GM19193 (cell line): ENCODE measurements around the gene VAC14.

Experiments used
- POLR2A ChIP-seq: IDR thresholded peaks from 4 replicates; pipeline ENCODE4 v1.6.1; 2011; ENCODE audit not compliant: insufficient read depth, insufficient read length; ENCODE audit errors: extremely low read depth

The VAC14 gene

DNA sequence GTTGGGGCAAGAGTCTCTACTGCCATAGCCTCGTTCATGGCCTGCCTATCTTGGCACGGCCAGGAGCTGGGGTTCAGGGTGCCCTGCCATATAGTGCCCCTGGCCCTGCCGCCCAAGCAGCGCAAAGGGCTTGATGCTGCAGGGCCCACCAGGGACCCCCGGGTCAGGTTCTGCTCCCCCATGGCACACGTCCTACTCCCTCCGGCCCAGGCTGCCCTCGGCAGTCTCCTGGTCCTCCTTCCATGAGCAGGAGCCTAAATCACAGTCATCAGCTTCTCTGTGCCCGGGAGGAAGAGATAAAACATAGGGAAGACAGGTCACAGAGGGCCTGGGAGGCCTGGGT is 59.2 kb downstream of the VAC14 start:
- no peak for TF ChIP-seq POLR2A

GRCh38 chr16:70740914-70741782 is 59.8 kb downstream of the VAC14 start:
- TF ChIP-seq POLR2A = no peak

DNA sequence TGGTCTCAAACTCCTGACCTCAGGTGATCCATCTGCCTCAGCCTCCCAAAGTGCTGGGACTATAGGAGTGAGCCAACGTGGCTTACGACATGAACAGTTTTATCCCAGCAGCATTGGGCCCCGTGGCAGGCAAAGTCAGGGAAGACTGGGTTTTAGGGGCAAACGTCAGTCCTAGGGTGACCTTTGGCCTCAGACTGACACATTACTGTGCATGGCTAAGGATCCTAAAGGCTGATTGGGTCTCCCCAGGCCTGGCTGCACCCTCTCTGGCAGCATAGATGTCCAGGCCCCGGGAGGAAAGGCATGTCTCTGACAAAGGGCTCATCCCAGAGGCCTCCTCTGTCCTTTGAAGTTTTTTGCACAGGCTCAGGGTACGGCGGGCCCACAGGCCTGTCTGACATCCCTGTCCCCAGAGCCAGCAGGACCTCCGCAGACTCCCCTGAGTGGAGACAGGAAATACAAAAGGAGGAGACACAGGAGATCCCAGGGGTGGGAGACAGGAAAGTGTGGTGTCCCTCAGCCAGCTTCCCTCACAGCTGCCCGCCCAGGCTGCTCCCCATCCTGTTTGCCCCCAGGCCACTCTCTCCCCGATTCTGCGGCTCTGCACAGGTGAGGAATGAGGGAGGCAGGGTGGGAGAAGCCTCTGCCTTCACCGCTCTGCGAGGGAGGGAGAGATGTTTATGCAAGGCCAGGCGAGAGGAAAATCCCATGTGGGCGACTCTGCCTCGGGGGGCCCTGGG is 60.6 kb downstream of the VAC14 start:
- no peak for TF ChIP-seq POLR2A

- TF ChIP-seq POLR2A = no peak
These were observed 61.6 kb downstream of the VAC14 start for GRCh38 chr16:70739389-70739788.

DNA sequence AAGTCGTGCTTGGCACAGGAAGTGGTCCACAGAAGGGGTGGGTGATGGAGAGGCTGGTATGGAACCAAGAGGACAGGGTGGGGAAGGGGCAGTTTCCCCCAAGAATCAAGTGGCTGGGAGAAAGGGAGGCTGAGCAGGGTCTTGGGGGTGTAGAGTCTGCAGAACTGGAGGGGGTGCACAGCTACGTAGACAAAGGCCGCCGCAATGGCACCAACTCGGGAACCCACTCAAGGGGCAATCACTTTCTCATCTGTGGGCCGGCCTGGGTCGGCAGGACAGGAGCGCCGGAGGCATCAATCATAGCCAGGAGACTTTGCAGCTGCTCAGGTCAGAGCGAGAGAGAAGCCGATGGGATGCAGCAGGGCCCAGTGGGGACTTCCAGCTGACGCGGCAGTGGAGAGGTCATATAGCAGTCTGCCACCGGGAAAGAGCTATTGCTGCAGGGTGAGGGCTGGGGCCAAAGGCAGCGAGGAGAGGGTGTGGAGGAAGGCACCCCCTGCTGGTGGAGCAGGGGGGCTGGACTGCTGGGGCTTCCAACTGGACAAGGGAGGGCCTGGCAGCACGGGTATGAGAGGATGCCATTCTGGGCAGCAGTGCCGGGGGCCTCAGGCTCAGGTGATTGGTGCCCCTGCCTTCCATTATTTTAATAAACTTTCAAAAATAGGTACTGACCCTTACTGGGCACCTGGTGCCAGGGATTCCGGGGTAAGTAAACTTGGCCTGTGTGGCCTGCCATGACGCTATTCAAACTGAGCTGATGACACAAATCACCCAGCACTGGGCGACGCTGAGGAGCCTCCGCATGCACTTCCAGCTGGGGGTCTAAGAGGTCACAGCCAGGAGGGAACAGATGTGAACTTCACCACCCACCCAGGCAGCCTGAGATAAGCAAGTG is 62.6 kb downstream of the VAC14 start:
- TF ChIP-seq POLR2A = no peak

DNA sequence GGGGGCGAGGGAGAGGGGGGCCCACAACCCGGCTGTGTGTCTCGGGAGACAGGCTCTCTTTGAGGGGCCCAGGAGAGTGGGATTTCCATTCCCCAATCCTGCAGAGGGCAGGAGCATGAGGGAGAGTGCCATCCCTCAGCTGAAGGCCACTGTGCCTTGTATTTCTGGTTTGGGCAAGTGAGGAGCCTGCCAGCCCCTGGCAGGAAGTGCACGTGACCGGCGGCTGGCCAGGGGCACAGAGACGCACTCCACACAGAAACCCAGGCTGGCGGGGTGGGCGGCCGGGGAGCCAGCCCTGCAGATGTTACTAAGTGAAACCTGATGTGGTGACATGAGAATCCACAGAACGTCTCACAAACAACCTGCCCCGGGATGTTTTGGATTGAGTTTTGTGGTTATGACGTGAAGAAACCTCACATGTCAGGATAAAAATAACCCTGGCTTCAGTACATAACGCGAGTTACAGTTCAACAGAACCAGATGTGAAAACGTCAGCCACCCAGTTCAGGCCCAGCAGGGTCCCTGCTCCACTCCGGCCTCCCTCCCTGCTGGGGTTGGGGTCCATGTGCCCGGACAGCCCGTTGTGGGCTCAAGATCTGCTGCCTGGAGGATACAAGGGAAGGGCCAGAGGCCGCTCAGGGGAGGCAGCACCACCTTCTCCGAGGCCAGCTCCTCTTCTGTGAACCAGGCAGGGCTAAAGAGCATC is 63.4 kb downstream of the VAC14 start:
- peak; percentile 36 for TF ChIP-seq POLR2A

- no peak for TF ChIP-seq POLR2A
These were observed 64.2 kb downstream of the VAC14 start for GRCh38 chr16:70736465-70737376.

DNA sequence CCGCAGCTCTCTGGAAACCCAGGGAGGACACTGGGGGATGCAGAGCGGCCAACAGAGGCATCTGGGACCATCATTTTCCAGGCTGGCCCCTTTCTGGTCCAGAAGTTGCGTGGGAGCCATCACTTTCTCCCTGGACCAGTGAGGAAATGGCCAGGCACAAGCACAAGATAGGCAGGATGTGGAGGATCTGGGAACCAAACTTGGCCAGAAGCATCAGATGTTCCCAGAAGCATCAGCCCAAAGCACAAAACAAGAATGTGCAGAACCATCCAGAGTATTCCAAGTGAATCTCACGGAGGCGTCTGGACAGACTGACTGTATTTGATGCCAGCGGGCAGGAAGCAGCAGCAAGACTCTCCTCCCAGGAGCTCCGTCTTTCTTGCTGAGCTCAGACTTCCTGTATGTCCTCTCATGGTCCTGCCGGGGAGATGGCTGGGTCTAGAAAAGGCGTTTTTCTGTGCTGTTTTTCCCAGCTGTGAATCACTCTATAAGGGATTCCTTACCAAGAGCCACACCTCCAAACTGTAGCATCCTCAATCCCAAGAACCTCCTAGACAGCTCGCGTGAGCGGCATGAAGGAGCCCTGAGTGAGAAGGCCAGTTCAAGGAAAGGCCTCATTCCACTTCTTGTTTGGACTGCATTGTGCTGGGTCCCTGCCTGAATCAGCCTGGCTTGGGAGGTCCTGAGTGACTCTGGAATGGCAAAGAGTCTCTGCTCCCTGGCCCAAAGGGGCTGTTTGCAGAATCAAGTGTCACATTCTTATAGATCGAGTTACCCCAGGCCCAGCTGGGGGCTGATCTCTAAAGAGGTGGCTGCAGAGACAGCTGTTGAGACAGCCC is 65.6 kb downstream of the VAC14 start:
- no peak for TF ChIP-seq POLR2A

GRCh38 chr16:70734522-70735095 is 66.3 kb downstream of the VAC14 start:
- TF ChIP-seq POLR2A = no peak

DNA sequence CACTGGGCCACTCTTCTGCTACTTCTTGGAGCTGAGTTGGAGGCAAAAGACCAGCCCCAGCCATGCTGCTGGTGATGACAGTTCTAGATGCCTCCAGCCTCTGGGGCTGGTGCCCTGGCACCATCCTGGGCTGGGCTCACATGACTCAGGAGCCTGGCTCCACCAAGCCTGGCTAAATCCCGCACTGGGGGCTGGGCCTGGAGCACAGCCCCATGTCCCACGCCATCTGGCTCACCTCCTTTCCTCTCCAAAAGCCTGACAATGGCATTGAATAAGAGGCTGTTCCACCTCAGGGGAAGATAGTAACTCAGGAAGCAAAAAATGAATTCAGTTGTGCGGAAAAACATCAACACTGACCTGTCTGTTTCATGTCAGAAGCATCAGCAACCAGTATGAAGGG is 70.0 kb downstream of the VAC14 start:
- TF ChIP-seq POLR2A = no peak

DNA sequence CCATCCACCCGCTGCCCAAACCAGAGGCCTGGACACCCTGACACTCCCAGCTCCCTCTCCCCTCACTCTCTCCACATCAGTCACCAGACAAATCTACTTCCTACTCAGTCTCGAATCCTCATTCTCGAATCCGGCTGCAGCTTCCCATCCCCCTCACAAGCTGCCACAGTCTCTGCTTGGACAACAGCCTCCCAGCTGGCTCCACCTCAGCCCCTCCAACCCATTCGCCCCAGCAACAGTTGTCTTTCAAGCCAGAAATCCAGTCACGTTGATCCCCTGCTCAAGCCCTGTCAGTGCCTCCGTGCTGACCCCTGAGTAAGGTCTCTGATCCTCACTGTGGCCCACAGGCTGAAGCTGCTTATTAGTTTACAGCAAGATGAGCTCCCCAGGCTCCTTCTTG is 70.9 kb downstream of the VAC14 start:
- no peak for TF ChIP-seq POLR2A

- no peak for TF ChIP-seq POLR2A
These were observed 71.7 kb downstream of the VAC14 start for GRCh38 chr16:70729292-70729691.
